Fibroblast of lung (primary cell): ENCODE data around the gene PSG11. TPM values are rescaled to one million over a fixed set of nuclear protein-coding genes. Genes with fewer than 3 reads are reported as not detected.
"Not testable (repeated sequence)": the region's sequence is repeated elsewhere in the genome, so short reads cannot be mapped to it uniquely, and the experiment has no call there.

ENCODE experiments used
- DNase-seq, 2 donors: peaks; one replicate each; pipeline versions ENCODE4 v3.0.0 to v3.0.0-alpha.2; 2010; ENCODE audit warnings: low read depth in 2 of 2
- H2AFZ ChIP-seq: 2 replicates; pipeline ENCODE4 v1.5.1; 2012; ENCODE audit warnings: low read length, control low read depth, inconsistent platforms
- H3K27ac ChIP-seq: 2 replicates; pipeline ENCODE4 v1.5.1; 2011; ENCODE audit warnings: low read length, control low read depth; ENCODE audit not compliant: insufficient read depth
- H3K27me3 ChIP-seq: 2 replicates; pipeline ENCODE4 v1.5.1; 2011; ENCODE audit warnings: mild to moderate bottlenecking, low read length; ENCODE audit not compliant: control insufficient read depth, insufficient read depth
- H3K36me3 ChIP-seq: 2 replicates; pipeline ENCODE4 v1.5.1; 2011; ENCODE audit warnings: low read length; ENCODE audit not compliant: control insufficient read depth, insufficient read depth
- H3K4me1 ChIP-seq: 2 replicates; pipeline ENCODE4 v1.5.1; 2011; ENCODE audit warnings: low read length; ENCODE audit not compliant: control insufficient read depth, insufficient read depth; ENCODE audit errors: extremely low read depth
- H3K4me2 ChIP-seq: 2 replicates; pipeline ENCODE4 v1.5.1; 2011; ENCODE audit warnings: low read length, control low read depth; ENCODE audit not compliant: insufficient read depth; ENCODE audit errors: extremely low read depth
- H3K4me3 ChIP-seq, 4 experiments: fragments of 200-600 bp in 1 of 4; sonication (generic) in 1 of 4; replicated peaks in 1 of 4; 2 replicates each; pipeline ENCODE4 v1.5.1; 2011 to 2016; ENCODE audit warnings: low read length in 4 of 4, low read depth in 3 of 4, mild to moderate bottlenecking in 3 of 4, control low read depth in 2 of 4, inconsistent platforms in 1 of 4, mixed read lengths in 1 of 4; ENCODE audit not compliant: insufficient read depth in 1 of 4; ENCODE audit errors: control extremely low read depth in 1 of 4
- H3K79me2 ChIP-seq: 2 replicates; pipeline ENCODE4 v1.5.1; 2012; ENCODE audit warnings: mild to moderate bottlenecking, low read length, inconsistent platforms; ENCODE audit not compliant: control insufficient read depth, insufficient read depth
- H3K9ac ChIP-seq: 2 replicates; pipeline ENCODE4 v1.5.1; 2011; ENCODE audit warnings: mild to moderate bottlenecking, low read length, control low read depth; ENCODE audit not compliant: insufficient read depth
- H3K9me3 ChIP-seq: 2 replicates; pipeline ENCODE4 v1.5.1; 2012; ENCODE audit warnings: low read depth, low read length; ENCODE audit not compliant: control insufficient read depth, insufficient read depth
- H4K20me1 ChIP-seq: 2 replicates; pipeline ENCODE4 v1.5.1; 2011; ENCODE audit warnings: low read length; ENCODE audit not compliant: control insufficient read depth, insufficient read depth; ENCODE audit errors: extremely low read depth
- polyA plus RNA-seq, 2 donors: library from polyadenylated mRNA; depleted of rRNA in 1 of 2; stranded (reverse) in 1 of 2; unstranded in 1 of 2; fragments of >200 nt; gene quantifications; 2 replicates each; pipeline ENCODE4 v1.2.1, GENCODE V29; 2011 to 2012; ENCODE audit warnings: missing spikeins in 1 of 2
- total RNA-seq: library from RNA; depleted of rRNA; stranded (reverse); fragments of >200 nt; gene quantifications from 2 replicates; pipeline ENCODE4 v1.2.1, GENCODE V29; 2014

PSG11 gene
- total and polyA plus RNA-seq, 2 donors (not counting 1 experiment from before 2014, with no cell fraction given), result 0.48 TPM; not detected in 1

GRCh38 chr19:43004846-43005245 lies 21.4 kb downstream of the PSG11 start:
- peak; percentile 2 to 6 for DNase-seq
- H3K4me1 ChIP-seq, H3K4me3 ChIP-seq, H3K9me3 ChIP-seq, H3K4me2 ChIP-seq, H3K79me2 ChIP-seq, H3K36me3 ChIP-seq, H3K27me3 ChIP-seq, H3K27ac ChIP-seq, H4K20me1 ChIP-seq, H2AFZ ChIP-seq, H3K9ac ChIP-seq: not testable (repeated sequence)

GRCh38 chr19:43003634-43004033 lies 22.6 kb downstream of the PSG11 start:
- H3K27ac ChIP-seq, H3K79me2 ChIP-seq, H3K36me3 ChIP-seq: not testable (repeated sequence)

GRCh38 chr19:43002948-43003347 lies 23.3 kb downstream of the PSG11 start:
- not testable (repeated sequence) for H3K27ac ChIP-seq, H3K27me3 ChIP-seq, H3K9me3 ChIP-seq, H4K20me1 ChIP-seq, H3K4me3 ChIP-seq, H3K79me2 ChIP-seq, H3K9ac ChIP-seq, DNase-seq, H3K4me2 ChIP-seq, H3K4me1 ChIP-seq, H2AFZ ChIP-seq, H3K36me3 ChIP-seq

More at GRCh38 chr19:43003634-43004033, 22.6 kb downstream of the PSG11 start:
- DNase-seq, H2AFZ ChIP-seq, H3K4me1 ChIP-seq, H3K27me3 ChIP-seq, H4K20me1 ChIP-seq, H3K4me3 ChIP-seq, H3K9me3 ChIP-seq, H3K4me2 ChIP-seq, H3K9ac ChIP-seq: not testable (repeated sequence)

- DNase-seq, result peak in 1 of 2 donors; percentile 20
- not testable (repeated sequence) for H3K9ac ChIP-seq, H3K27ac ChIP-seq
Measured at GRCh38 chr19:42996161-42996560, 30.1 kb downstream of the PSG11 start.

GRCh38 chr19:42992029-42992604 lies 34.2 kb downstream of the PSG11 start:
- H3K79me2 ChIP-seq, H3K9ac ChIP-seq, H3K9me3 ChIP-seq, H4K20me1 ChIP-seq, H3K4me3 ChIP-seq, H3K36me3 ChIP-seq, H3K27me3 ChIP-seq, H3K27ac ChIP-seq, H3K4me1 ChIP-seq, H3K4me2 ChIP-seq, H2AFZ ChIP-seq: not testable (repeated sequence)
- DNase-seq, result peak in 1 of 2 donors; percentile 1

More at GRCh38 chr19:42996161-42996560, 30.1 kb downstream of the PSG11 start:
- H3K36me3 ChIP-seq, H3K4me1 ChIP-seq, H3K79me2 ChIP-seq, H3K4me2 ChIP-seq, H3K9me3 ChIP-seq, H3K4me3 ChIP-seq, H2AFZ ChIP-seq, H4K20me1 ChIP-seq, H3K27me3 ChIP-seq: not testable (repeated sequence)
